K562 (cell line): ENCODE results near the gene GPR42. TPM values are rescaled to one million over a fixed set of nuclear protein-coding genes. Genes with fewer than 3 reads are reported as not detected.

Experiments
- CHD1 ChIP-seq: fragments of 200-600 bp; sonication (generic); IDR thresholded peaks from one replicate; pipeline ENCODE4 v1.6.1; 2012; ENCODE audit warnings: mild to moderate bottlenecking, moderate library complexity, low read length, inconsistent platforms
- CTCFL ChIP-seq: IDR thresholded peaks from 2 replicates; pipeline ENCODE4 v1.6.1; 2011; ENCODE audit warnings: borderline replicate concordance, low read depth, mild to moderate bottlenecking, moderate library complexity, low read length; ENCODE audit not compliant: insufficient read depth, poor library complexity, severe bottlenecking
- MAFG ChIP-seq: fragments of 450-650 bp; conservative IDR thresholded peaks from 2 replicates; pipeline ENCODE4 v1.6.1; 2016; ENCODE audit warnings: missing genetic modification characterization, missing compliant biosample characterization
- ZNF444 ChIP-seq: fragments of 250-450 bp; sonication (Bioruptor Pico); IDR thresholded peaks from 2 replicates; pipeline ENCODE4 v1.4.0; 2020; ENCODE audit warnings: mild to moderate bottlenecking, moderate library complexity
- polyA plus RNA-seq, 8 experiments: library from polyadenylated mRNA; depleted of rRNA in 4 of 8; stranded (reverse) in 5 of 8; unstranded in 3 of 8; fragments of >200 nt; fragmentation: Nextera tagmentation in 2 of 8; fragmentation: Illumina TruSeq in 1 of 8; extraction: Ambion mirVana in 2 of 8; extraction: Trizol in 1 of 8; gene quantifications; 2 replicates each; pipeline versions ENCODE4 v1.2.1 to v1.2.3, GENCODE V29; 2011 to 2014; ENCODE audit warnings: inconsistent platforms in 1 of 8, missing spikeins in 1 of 8
- total RNA-seq, 7 experiments: library from RNA; depleted of rRNA in 6 of 7; stranded (reverse); fragments of >200 nt in 6 of 7; fragmentation: Illumina TruSeq in 2 of 7; extraction: Trizol in 2 of 7; gene quantifications; 2 replicates each; pipeline versions ENCODE4 v1.2.1 to v1.2.3, GENCODE V29; 2011 to 2021; ENCODE audit warnings: low replicate concordance in 1 of 7
- TF ChIP-seq, protein P1 (sequence below): fragments of 450-650 bp; IDR thresholded peaks from 2 replicates; pipeline ENCODE4 v1.6.1; 2018; ENCODE audit warnings: mild to moderate bottlenecking, low read depth; ENCODE audit not compliant: partially characterized antibody
- TF ChIP-seq, protein P2 (sequence below): fragments of 250-450 bp; sonication (Bioruptor Pico); IDR thresholded peaks from 2 replicates; pipeline ENCODE4 v1.4.0; 2020; ENCODE audit warnings: mild to moderate bottlenecking, moderate library complexity

Gene GPR42
- total and polyA plus RNA-seq, 9 of the 15 experiments (the other 6 are each of a cell fraction or from before 2014, with no cell fraction given) = not detected

DNA sequence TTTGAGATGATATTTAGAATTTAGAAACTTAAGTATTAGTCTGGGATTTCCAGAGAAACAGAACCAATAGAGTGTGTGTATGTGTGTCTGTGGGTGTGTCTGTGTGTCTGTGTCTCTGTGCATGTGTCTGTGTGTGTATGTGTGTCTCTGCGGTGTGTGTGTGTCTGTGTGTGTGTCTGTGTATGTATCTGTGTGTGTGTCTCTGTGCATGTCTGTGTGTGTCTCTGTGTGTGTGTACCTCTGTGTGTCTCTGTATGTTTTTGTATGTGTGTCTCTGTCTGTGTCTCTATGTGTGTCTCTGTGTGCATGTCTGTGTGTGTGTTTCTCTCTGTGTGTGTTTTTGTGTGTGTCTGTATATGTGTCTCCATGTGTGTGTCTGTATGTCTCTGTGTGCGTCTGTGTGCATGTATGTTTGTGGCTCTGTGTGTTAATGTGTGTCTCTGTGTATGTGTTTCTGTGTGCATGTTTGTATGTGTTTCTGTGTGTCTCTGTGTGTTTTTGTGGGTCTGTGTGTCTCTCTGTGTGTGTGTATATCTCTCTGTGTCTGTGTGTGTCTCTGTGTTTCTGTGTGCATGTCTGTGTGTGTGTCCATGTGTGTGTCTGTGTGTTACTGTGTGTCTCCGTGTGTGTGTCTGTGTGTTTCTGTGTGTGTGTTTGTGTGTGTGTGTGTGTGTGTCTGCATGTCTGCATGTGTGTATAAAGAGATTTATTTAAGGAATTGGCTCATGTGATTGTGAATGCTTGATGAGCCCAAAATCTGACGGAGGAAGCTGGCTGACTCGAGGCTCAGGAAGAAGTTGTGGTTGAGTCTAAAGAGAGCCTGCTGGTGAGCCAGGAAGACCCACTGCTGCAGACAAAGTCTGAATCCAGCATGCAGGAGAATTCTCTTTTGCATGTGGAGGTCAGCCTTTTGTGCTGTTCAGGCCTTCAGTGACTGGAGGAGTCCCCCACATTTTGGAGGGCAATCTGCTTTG lies 22.2 kb downstream of the GPR42 start (continued):
- TF ChIP-seq, protein P1, sequence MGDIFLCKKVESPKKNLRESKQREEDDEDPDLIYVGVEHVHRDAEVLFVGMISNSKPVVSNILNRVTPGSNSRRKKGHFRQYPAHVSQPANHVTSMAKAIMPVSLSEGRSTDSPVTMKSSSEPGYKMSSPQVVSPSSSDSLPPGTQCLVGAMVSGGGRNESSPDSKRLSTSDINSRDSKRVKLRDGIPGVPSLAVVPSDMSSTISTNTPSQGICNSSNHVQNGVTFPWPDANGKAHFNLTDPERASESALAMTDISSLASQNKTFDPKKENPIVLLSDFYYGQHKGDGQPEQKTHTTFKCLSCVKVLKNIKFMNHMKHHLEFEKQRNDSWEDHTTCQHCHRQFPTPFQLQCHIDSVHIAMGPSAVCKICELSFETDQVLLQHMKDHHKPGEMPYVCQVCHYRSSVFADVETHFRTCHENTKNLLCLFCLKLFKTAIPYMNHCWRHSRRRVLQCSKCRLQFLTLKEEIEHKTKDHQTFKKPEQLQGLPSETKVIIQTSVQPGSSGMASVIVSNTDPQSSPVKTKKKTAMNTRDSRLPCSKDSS = no peak
- TF ChIP-seq ZNF444 (CRISPR knock-in tag) (no peak), CTCFL (no peak), MAFG (no peak), CHD1 (no peak)
- TF ChIP-seq, protein P2, sequence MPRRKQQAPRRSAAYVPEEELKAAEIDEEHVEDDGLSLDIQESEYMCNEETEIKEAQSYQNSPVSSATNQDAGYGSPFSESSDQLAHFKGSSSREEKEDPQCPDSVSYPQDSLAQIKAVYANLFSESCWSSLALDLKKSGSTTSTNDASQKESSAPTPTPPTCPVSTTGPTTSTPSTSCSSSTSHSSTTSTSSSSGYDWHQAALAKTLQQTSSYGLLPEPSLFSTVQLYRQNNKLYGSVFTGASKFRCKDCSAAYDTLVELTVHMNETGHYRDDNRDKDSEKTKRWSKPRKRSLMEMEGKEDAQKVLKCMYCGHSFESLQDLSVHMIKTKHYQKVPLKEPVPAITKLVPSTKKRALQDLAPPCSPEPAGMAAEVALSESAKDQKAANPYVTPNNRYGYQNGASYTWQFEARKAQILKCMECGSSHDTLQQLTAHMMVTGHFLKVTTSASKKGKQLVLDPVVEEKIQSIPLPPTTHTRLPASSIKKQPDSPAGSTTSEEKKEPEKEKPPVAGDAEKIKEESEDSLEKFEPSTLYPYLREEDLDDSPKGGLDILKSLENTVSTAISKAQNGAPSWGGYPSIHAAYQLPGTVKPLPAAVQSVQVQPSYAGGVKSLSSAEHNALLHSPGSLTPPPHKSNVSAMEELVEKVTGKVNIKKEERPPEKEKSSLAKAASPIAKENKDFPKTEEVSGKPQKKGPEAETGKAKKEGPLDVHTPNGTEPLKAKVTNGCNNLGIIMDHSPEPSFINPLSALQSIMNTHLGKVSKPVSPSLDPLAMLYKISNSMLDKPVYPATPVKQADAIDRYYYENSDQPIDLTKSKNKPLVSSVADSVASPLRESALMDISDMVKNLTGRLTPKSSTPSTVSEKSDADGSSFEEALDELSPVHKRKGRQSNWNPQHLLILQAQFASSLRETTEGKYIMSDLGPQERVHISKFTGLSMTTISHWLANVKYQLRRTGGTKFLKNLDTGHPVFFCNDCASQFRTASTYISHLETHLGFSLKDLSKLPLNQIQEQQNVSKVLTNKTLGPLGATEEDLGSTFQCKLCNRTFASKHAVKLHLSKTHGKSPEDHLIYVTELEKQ (CRISPR knock-in tag) = no peak
- TF ChIP-seq, all 486 proteins: peak for 23
